GM19238 (cell line): ENCODE results near the gene IFNGR1.

Experiments
- DNase-seq: peaks from one replicate; pipeline ENCODE4 v3.0.0; 2011; ENCODE audit warnings: low spot score; ENCODE audit not compliant: insufficient read length

IFNGR1 gene

GRCh38 chr6:137156650-137157049 lies 62.5 kb downstream of the IFNGR1 start:
- no peak for DNase-seq

GRCh38 chr6:137155830-137156229 lies 63.4 kb downstream of the IFNGR1 start:
- no peak for DNase-seq

GRCh38 chr6:137150072-137150471 lies 69.1 kb downstream of the IFNGR1 start:
- no peak for DNase-seq

- DNase-seq: no peak
These were observed 70.2 kb downstream of the IFNGR1 start for GRCh38 chr6:137149035-137149393.

GRCh38 chr6:137148306-137149034 lies 70.7 kb downstream of the IFNGR1 start:
- DNase-seq: no peak
